ENCODE measurements around the gene CARD9.

DNA sequence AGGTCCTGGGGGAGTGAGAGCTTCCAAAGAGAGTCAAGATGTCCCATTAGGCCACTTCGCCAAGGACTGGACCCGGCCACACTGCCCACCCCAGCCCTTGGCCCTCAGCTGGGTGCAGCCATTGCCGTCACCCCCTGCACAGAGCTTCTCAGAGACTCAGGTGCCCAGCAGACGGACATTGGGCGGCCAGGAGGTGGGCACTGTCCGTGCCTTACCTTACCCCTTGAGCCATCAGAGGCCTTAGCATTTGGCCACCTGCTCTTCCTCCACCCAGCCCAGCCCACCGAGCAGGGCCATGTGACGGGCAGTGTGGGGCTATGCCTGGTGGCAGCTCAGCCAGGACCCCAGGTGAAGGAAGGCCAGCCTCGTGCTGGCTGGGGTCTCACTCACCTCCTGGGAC is 6.6 kb downstream of the CARD9 start:
- TF ChIP-seq, protein P1, sequence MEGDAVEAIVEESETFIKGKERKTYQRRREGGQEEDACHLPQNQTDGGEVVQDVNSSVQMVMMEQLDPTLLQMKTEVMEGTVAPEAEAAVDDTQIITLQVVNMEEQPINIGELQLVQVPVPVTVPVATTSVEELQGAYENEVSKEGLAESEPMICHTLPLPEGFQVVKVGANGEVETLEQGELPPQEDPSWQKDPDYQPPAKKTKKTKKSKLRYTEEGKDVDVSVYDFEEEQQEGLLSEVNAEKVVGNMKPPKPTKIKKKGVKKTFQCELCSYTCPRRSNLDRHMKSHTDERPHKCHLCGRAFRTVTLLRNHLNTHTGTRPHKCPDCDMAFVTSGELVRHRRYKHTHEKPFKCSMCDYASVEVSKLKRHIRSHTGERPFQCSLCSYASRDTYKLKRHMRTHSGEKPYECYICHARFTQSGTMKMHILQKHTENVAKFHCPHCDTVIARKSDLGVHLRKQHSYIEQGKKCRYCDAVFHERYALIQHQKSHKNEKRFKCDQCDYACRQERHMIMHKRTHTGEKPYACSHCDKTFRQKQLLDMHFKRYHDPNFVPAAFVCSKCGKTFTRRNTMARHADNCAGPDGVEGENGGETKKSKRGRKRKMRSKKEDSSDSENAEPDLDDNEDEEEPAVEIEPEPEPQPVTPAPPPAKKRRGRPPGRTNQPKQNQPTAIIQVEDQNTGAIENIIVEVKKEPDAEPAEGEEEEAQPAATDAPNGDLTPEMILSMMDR (IDR thresholded peaks at IDR 0.05) = no peak
- no peak for TF ChIP-seq POLR2A (IDR thresholded peaks at IDR 0.05)
